ENCODE results near the gene GPRC5B. TPM values are rescaled to one million over a fixed set of nuclear protein-coding genes. Genes with fewer than 3 reads are reported as not detected.

Gene GPRC5B
- polyA plus RNA-seq, 1 donor from 2014 or later, result not detected

- Mint-ChIP-seq H3K27ac (no peak overlapping the region), H3K27me3 (no peaks in the 10 kb centered on the region), H3K4me1 (peaks cover 0 to 2% (median 0%) of the 10 kb centered on the region in 3 donors), H3K36me3 (peaks cover 3% of the 10 kb centered on the region), H3K9me3 (peaks cover 9 to 21% (median 20%) of the 10 kb centered on the region in 3 donors), H3K4me3 (no peak overlapping the region)
These were observed 75.0 kb downstream of the GPRC5B start for GRCh38 chr16:19809693-19810092.

GRCh38 chr16:19809121-19809635 lies 75.5 kb downstream of the GPRC5B start:
- Mint-ChIP-seq H3K36me3 (peaks cover 3% of the 10 kb centered on the region), H3K4me3 (no peak overlapping the region), H3K27me3 (no peaks in the 10 kb centered on the region), H3K4me1 (peaks cover 0 to 3% (median 0%) of the 10 kb centered on the region in 3 donors), H3K9me3 (peaks cover 9 to 21% (median 20%) of the 10 kb centered on the region in 3 donors), H3K27ac (no peak overlapping the region)

- no peak overlapping the region for H3K27ac Mint-ChIP-seq
- peaks cover 4 to 17% (median 16%) of the 10 kb centered on the region in 3 donors for H3K9me3 Mint-ChIP-seq
- H3K27me3 Mint-ChIP-seq, result no peaks in the 10 kb centered on the region
- H3K4me3 Mint-ChIP-seq, result peak overlapping the region in 1 of 4 donors; percentile 8
- H3K4me1 Mint-ChIP-seq, result peaks cover 0 to 4% (median 0%) of the 10 kb centered on the region in 3 donors
- peaks cover 2% of the 10 kb centered on the region for H3K36me3 Mint-ChIP-seq
These were observed 76.5 kb downstream of the GPRC5B start for GRCh38 chr16:19808061-19808641.

Other genes starting within 250 kb of the GPRC5B start
- gene KNOP1, start 166.6 kb downstream of the GPRC5B start, polyA plus RNA-seq, result 12.6 TPM
- gene IQCK, start 166.6 kb downstream of the GPRC5B start, polyA plus RNA-seq, result 3.4 TPM
- gene GPR139, start 189.0 kb upstream of the GPRC5B start, polyA plus RNA-seq, result not detected